B cell (primary cell): ENCODE results near the gene CCNI2. TPM values are rescaled to one million over a fixed set of nuclear protein-coding genes. Genes with fewer than 3 reads are reported as not detected.

Experiments used
- ATAC-seq: fragments of 200-7000 bp; cut with Tn5 transposase; one replicate; pipeline ENCODE4 v1.10.0; 2021; ENCODE audit warnings: low read depth, mild to moderate bottlenecking, moderate number of reproducible peaks, moderate library complexity
- CTCF ChIA-PET: fragments of 350-600 bp; sonication (Branson Sonifier 250); formaldehyde crosslinking; loops from one replicate; lab custom pipeline; 2021; ENCODE audit warnings: antibody characterized with exemption, inconsistent platforms; lab: Charles Lee
- POLR2A ChIA-PET: fragments of 350-600 bp; sonication (Branson Sonifier 250); formaldehyde crosslinking; loops from one replicate; lab custom pipeline; 2021; ENCODE audit warnings: antibody characterized with exemption; lab: Charles Lee
- DNase-seq: peaks from one replicate; pipeline ENCODE4 v3.0.0; 2013
- H2AFZ ChIP-seq: 2 replicates; pipeline ENCODE4 v1.6.1; 2012; ENCODE audit warnings: mild to moderate bottlenecking, low read depth, low read length; ENCODE audit not compliant: insufficient read depth, poor library complexity, severe bottlenecking
- H3K27ac ChIP-seq, 2 donors: 1 replicate in 1 of 2; 2 replicates in 1 of 2; pipeline ENCODE4 v1.5.1; 2012 to 2013; ENCODE audit warnings: low read length in 2 of 2, mild to moderate bottlenecking in 2 of 2, moderate library complexity in 1 of 2
- H3K27me3 ChIP-seq, 4 experiments: fragments of 200-600 bp in 1 of 4; sonication (generic) in 1 of 4; replicated peaks in 1 of 4; 1 replicate in 2 of 4; 2 replicates in 2 of 4; pipeline versions ENCODE4 v1.6.1 to v1.7.0; 2013 to 2016; ENCODE audit warnings: low read length in 3 of 4, mild to moderate bottlenecking in 2 of 4, mixed read lengths in 1 of 4, moderate library complexity in 1 of 4; ENCODE audit not compliant: insufficient read depth in 4 of 4, control insufficient read depth in 3 of 4; ENCODE audit errors: control extremely low read depth in 1 of 4
- H3K36me3 ChIP-seq, 2 experiments: replicated peaks in 1 of 2; 1 replicate in 1 of 2; 2 replicates in 1 of 2; pipeline versions ENCODE4 v1.6.1 to v1.7.1; 2013; ENCODE audit warnings: low read length in 1 of 2; ENCODE audit not compliant: insufficient read depth in 2 of 2, control insufficient read depth in 1 of 2; ENCODE audit errors: control extremely low read depth in 1 of 2, extremely low read depth in 1 of 2
- H3K4me1 ChIP-seq, 2 donors: fragments of 200-600 bp in 1 of 2; sonication (generic) in 1 of 2; 1 replicate in 1 of 2; 2 replicates in 1 of 2; pipeline versions ENCODE4 v1.5.1 to v1.6.1; 2013 to 2017; ENCODE audit warnings: low read length in 2 of 2; ENCODE audit not compliant: control insufficient read depth in 2 of 2, insufficient read depth in 2 of 2
- H3K4me2 ChIP-seq: replicated peaks from 2 replicates; pipeline ENCODE3; 2012; ENCODE audit warnings: mild to moderate bottlenecking, low read depth, low read length; ENCODE audit not compliant: poor library complexity, severe bottlenecking
- H3K4me3 ChIP-seq, 5 experiments: fragments of 200-600 bp in 1 of 5; sonication (generic) in 1 of 5; 1 replicate in 3 of 5; 2 replicates in 2 of 5; pipeline versions ENCODE4 v1.5.1 to v1.7.0; 2011 to 2016; ENCODE audit warnings: low read length in 4 of 5, mild to moderate bottlenecking in 4 of 5, low read depth in 2 of 5, control low read depth in 1 of 5, moderate library complexity in 1 of 5; ENCODE audit not compliant: insufficient read depth in 1 of 5; ENCODE audit errors: control extremely low read depth in 1 of 5, extremely low read depth in 1 of 5
- H3K79me2 ChIP-seq: fragments of 200-600 bp; sonication (generic); one replicate; pipeline ENCODE4 v1.6.0; 2016; ENCODE audit warnings: low read length; ENCODE audit not compliant: control insufficient read depth, insufficient read depth
- H3K9ac ChIP-seq: fragments of 200-600 bp; sonication (generic); 2 replicates; pipeline ENCODE4 v1.6.1; 2017; ENCODE audit warnings: mild to moderate bottlenecking, low read length, moderate library complexity
- H3K9me3 ChIP-seq, 3 donors: one replicate each; pipeline versions ENCODE4 v1.6.1 to v1.7.1; 2013; ENCODE audit warnings: low read length in 2 of 3; ENCODE audit not compliant: control insufficient read depth in 2 of 3, insufficient read depth in 1 of 3; ENCODE audit errors: control extremely low read depth in 1 of 3
- H4K20me1 ChIP-seq: 2 replicates; pipeline ENCODE4 v1.6.0; 2012; ENCODE audit warnings: mild to moderate bottlenecking, low read length; ENCODE audit not compliant: insufficient read depth, control insufficient read depth, poor library complexity, severe bottlenecking
- H3K27ac Mint-ChIP-seq: one replicate; pipeline ENCODE4 v1.8.0; 2021; ENCODE audit warnings: mixed read lengths
- H3K27me3 Mint-ChIP-seq: one replicate; pipeline ENCODE4 v1.8.0; 2021; ENCODE audit warnings: mixed read lengths
- H3K4me1 Mint-ChIP-seq: one replicate; pipeline ENCODE4 v1.8.0; 2021; ENCODE audit warnings: mixed read lengths
- H3K4me3 Mint-ChIP-seq: one replicate; pipeline ENCODE4 v1.8.0; 2021; ENCODE audit warnings: mixed read lengths
- H3K9me3 Mint-ChIP-seq: one replicate; pipeline ENCODE4 v1.8.0; 2022; ENCODE audit warnings: mixed read lengths; ENCODE audit not compliant: insufficient read depth
- EZH2 ChIP-seq: IDR thresholded peaks from 2 replicates; pipeline ENCODE4 v1.6.1; 2012; ENCODE audit warnings: borderline replicate concordance, low read depth, mild to moderate bottlenecking, moderate library complexity, low read length; ENCODE audit not compliant: insufficient read depth, poor library complexity, severe bottlenecking
- WGBS: methylation state at CpG from one replicate; pipeline ENCODE4 v1.1.5; 2013; ENCODE audit warnings: missing lambda C conversion rate; ENCODE audit not compliant: insufficient coverage; 5-methylcytosine and 5-hydroxymethylcytosine counted together
- intact Hi-C: fragments of 100-400 bp; cut with micrococcal nuclease; formaldehyde crosslinking; loops from one replicate; pipeline ENCODE4 v1.10.0; 2022
- polyA plus RNA-seq: library from polyadenylated mRNA; depleted of rRNA; stranded (reverse); fragments of >200 nt; gene quantifications from 2 replicates; pipeline ENCODE4 v1.2.3, GENCODE V29; 2012
- total RNA-seq, 2 donors: library from RNA; stranded (reverse); fragments of 120-200 nt in 1 of 2; gene quantifications; 1 replicate in 1 of 2; 2 replicates in 1 of 2; pipeline versions ENCODE4 v1.2.3 to v1.2.4, GENCODE V29; 2013 to 2022
- TF ChIP-seq, protein P1 (sequence below): fragments of 200-600 bp; IDR thresholded peaks from one replicate; pipeline ENCODE4 v1.8.0; 2022; ENCODE audit warnings: antibody characterized with exemption, mild to moderate bottlenecking

CCNI2 gene
- total and polyA plus RNA-seq, 2 donors (not counting 1 experiment from before 2014, with no cell fraction given), result 0.39 to 2.0 TPM

DNA sequence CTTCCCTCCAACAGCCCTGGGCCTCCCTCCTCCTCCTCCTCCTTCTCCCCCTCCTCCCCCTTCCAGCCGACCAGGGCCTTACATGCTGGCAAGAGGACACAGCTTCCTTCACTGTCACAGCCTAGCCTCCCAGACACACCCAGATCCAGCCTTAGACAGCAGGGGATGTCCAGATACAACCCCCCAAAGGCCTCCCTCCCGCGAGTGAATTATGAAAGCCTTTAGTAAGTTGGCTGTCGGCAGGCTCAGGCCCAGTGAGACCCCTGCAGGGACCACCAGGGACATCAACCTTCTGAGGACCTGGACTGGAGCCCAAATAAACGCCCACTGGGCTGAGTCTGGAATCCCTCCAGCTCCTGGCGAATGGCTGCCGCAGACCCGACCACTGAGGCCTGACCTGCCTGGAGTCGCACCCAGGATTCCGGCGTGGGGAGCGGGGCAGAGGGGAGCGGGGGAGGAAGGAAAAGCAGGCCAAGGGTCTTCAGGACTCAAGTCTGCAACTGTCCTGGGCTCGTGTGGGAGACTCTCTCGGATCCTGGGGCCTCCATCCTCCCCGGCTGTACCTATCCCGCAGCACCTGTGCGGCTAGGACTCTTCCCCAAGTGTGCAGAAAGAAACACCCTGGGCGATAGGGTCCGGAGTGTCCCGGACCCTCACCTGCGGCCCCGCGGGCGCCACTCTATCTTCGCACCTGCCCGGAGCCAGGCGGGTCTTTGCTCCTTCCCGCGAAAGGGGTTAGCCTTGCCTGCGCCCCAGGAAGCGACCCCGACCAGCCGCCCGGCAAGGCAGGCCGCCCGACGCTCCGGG, 29.1 kb downstream of the CCNI2 start:
- Histone ChIP-seq H3K27ac (no peak overlapping the region), H3K9ac (peak overlapping the region; percentile 78), H3K4me1 (peaks cover 14 to 16% of the 10 kb centered on the region in 2 donors), H3K4me3 (peak overlapping the region in 4 of 5 experiments; percentile 17 to 82 (median 64)), H3K79me2 (no peaks in the 10 kb centered on the region), H3K27me3 (peaks cover 2 to 40% (median 29%) of the 10 kb centered on the region in 4 experiments), H3K4me2 (peak overlapping the region; percentile 96), H3K9me3 (peaks cover 0 to 9% (median 2%) of the 10 kb centered on the region in 3 donors), H4K20me1 (no peaks in the 10 kb centered on the region), H2AFZ (peak overlapping the region; percentile 80), H3K36me3 (no peaks in the 10 kb centered on the region)
- H3K4me3 Mint-ChIP-seq, result peak overlapping the region; percentile 75
- ATAC-seq (no peak), DNase-seq (peak; percentile 47)
- TF ChIP-seq, protein P1, sequence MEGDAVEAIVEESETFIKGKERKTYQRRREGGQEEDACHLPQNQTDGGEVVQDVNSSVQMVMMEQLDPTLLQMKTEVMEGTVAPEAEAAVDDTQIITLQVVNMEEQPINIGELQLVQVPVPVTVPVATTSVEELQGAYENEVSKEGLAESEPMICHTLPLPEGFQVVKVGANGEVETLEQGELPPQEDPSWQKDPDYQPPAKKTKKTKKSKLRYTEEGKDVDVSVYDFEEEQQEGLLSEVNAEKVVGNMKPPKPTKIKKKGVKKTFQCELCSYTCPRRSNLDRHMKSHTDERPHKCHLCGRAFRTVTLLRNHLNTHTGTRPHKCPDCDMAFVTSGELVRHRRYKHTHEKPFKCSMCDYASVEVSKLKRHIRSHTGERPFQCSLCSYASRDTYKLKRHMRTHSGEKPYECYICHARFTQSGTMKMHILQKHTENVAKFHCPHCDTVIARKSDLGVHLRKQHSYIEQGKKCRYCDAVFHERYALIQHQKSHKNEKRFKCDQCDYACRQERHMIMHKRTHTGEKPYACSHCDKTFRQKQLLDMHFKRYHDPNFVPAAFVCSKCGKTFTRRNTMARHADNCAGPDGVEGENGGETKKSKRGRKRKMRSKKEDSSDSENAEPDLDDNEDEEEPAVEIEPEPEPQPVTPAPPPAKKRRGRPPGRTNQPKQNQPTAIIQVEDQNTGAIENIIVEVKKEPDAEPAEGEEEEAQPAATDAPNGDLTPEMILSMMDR, result no peak
- TF ChIP-seq EZH2, result no peak
- peaks cover 8% of the 10 kb centered on the region for H3K4me1 Mint-ChIP-seq
- intact Hi-C loops, result no loop called here
- ChIA-PET CTCF (interaction anchor here (1.0 kb wide), 1 partner anchor 390 kb away, joined by 3 read pairs; no protein-coding TSS in a partner anchor), POLR2A (interaction anchor here (0.5 to 0.6 kb wide), 2 partner anchors 10 to 199 kb away, joined by 3 to 7 read pairs; no protein-coding TSS in a partner anchor)
- WGBS, result 20% methylated on average over 37 of the region's 39 CpGs
- peaks cover 29% of the 10 kb centered on the region for H3K27me3 Mint-ChIP-seq
- no peak overlapping the region for H3K27ac Mint-ChIP-seq
- H3K9me3 Mint-ChIP-seq, result no peaks in the 10 kb centered on the region

DNA sequence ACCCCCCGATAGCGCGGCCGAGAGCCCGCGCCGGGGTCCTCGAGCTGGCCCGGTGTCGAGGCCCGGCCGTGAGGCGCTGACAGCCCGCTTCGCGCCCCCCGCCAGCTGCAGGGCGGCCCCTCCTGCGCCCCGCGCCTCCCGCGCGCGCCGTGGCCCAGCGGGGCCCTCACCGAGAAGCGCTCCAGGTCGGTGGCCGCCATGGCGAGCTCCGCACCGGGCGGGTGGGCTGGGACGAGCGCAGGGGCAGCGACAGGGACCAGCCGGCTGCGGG, 29.6 kb downstream of the CCNI2 start:
- Histone ChIP-seq H3K36me3 (no peaks in the 10 kb centered on the region), H2AFZ (peak overlapping the region; percentile 80), H4K20me1 (no peaks in the 10 kb centered on the region), H3K4me1 (peaks cover 14 to 16% of the 10 kb centered on the region in 2 donors), H3K9me3 (peaks cover 0 to 9% (median 2%) of the 10 kb centered on the region in 3 donors), H3K4me2 (peak overlapping the region; percentile 96), H3K79me2 (no peaks in the 10 kb centered on the region), H3K4me3 (peak overlapping the region in 4 of 5 experiments; percentile 58 to 82 (median 64)), H3K9ac (peak overlapping the region; percentile 78), H3K27me3 (peaks cover 2 to 40% (median 32%) of the 10 kb centered on the region in 4 experiments), H3K27ac (no peak overlapping the region)
- H3K4me3 Mint-ChIP-seq, result no peak overlapping the region
- no peak overlapping the region for H3K27ac Mint-ChIP-seq
- ATAC-seq (no peak), DNase-seq (no peak)
- ChIA-PET CTCF (no interaction called here), POLR2A (interaction anchor here (0.6 kb wide), 1 partner anchor 23 kb away, joined by 11 read pairs; no protein-coding TSS in a partner anchor)
- intact Hi-C loops, result no loop called here
- peaks cover 8% of the 10 kb centered on the region for H3K4me1 Mint-ChIP-seq
- H3K9me3 Mint-ChIP-seq, result no peaks in the 10 kb centered on the region
- 0% methylated on average over 40 of the region's 40 CpGs for WGBS
- peaks cover 35% of the 10 kb centered on the region for H3K27me3 Mint-ChIP-seq
- TF ChIP-seq, protein P1, result no peak
- no peak for TF ChIP-seq EZH2
